OCI-LY1 (cell line): ENCODE results near the gene BABAM2.

Experiments used
- H2AFZ ChIP-seq: fragments of 200-600 bp; sonication (generic), shearing (Covaris generic); 2 replicates; pipeline ENCODE4 v1.6.0; 2014; ENCODE audit warnings: antibody characterized with exemption, mild to moderate bottlenecking, low read length
- H3F3A ChIP-seq: fragments of 200-600 bp; sonication (generic), shearing (Covaris generic); 2 replicates; pipeline ENCODE4 v1.6.0; 2014; ENCODE audit warnings: mild to moderate bottlenecking, antibody characterized with exemption, low read length, moderate library complexity; ENCODE audit not compliant: insufficient read depth
- H3K27ac ChIP-seq: fragments of 200-600 bp; sonication (generic); 2 replicates; pipeline ENCODE4 v1.5.1; 2014; ENCODE audit warnings: low read length, mixed run types, mild to moderate bottlenecking, low read depth; ENCODE audit not compliant: poor library complexity, severe bottlenecking
- H3K27me3 ChIP-seq: fragments of 200-600 bp; sonication (generic); 2 replicates; pipeline ENCODE4 v1.6.0; 2014; ENCODE audit warnings: antibody characterized with exemption, mild to moderate bottlenecking, low read length, moderate library complexity; ENCODE audit not compliant: insufficient read depth
- H3K36me3 ChIP-seq: fragments of 200-600 bp; sonication (generic); 2 replicates; pipeline ENCODE4 v1.6.1; 2014; ENCODE audit warnings: mild to moderate bottlenecking, antibody characterized with exemption, low read length, moderate library complexity, mixed read lengths; ENCODE audit not compliant: insufficient read depth
- H3K4me1 ChIP-seq: fragments of 200-600 bp; sonication (generic); 2 replicates; pipeline ENCODE4 v1.5.1; 2014; ENCODE audit warnings: mild to moderate bottlenecking, low read length, moderate library complexity; ENCODE audit not compliant: insufficient read depth, severe bottlenecking
- H3K4me2 ChIP-seq: fragments of 200-600 bp; sonication (generic), shearing (Covaris generic); 2 replicates; pipeline ENCODE4 v1.6.1; 2014; ENCODE audit warnings: low read length
- H3K4me3 ChIP-seq: fragments of 200-600 bp; sonication (generic); 2 replicates; pipeline ENCODE4 v1.5.1; 2014; ENCODE audit warnings: low read length, low read depth, mild to moderate bottlenecking, mixed read lengths; ENCODE audit not compliant: poor library complexity, severe bottlenecking
- H3K79me2 ChIP-seq: fragments of 200-600 bp; shearing (Covaris generic); 2 replicates; pipeline ENCODE4 v1.6.1; 2016; ENCODE audit warnings: mixed run types, low read length, mixed read lengths; ENCODE audit not compliant: insufficient read depth
- H3K9ac ChIP-seq: fragments of 200-600 bp; sonication (generic), shearing (Covaris generic); 2 replicates; pipeline ENCODE4 v1.6.1; 2014; ENCODE audit warnings: mild to moderate bottlenecking, low read length, mixed read lengths
- H3K9me2 ChIP-seq: fragments of 200-600 bp; sonication (generic), shearing (Covaris generic); 2 replicates; pipeline ENCODE4 v1.6.1; 2014; ENCODE audit warnings: low read depth, mild to moderate bottlenecking, low read length, mixed read lengths
- H3K9me3 ChIP-seq: fragments of 200-600 bp; shearing (Covaris generic); 2 replicates; pipeline ENCODE4 v1.6.1; 2014; ENCODE audit warnings: low read length, mixed read lengths
- H4K20me1 ChIP-seq: fragments of 200-600 bp; sonication (generic), shearing (Covaris generic); 2 replicates; pipeline ENCODE4 v1.6.0; 2016; ENCODE audit warnings: mild to moderate bottlenecking, low read length; ENCODE audit not compliant: insufficient read depth
- CTCF ChIP-seq: fragments of 200-600 bp; sonication (generic), shearing (Covaris generic); IDR thresholded peaks from 2 replicates; pipeline ENCODE4 v1.5.1; 2017; ENCODE audit warnings: mild to moderate bottlenecking, antibody characterized with exemption, low read length, moderate library complexity, mixed read lengths
- EZH2 ChIP-seq: fragments of 200-600 bp; sonication (generic), shearing (Covaris generic); IDR thresholded peaks from 2 replicates; pipeline ENCODE4 v1.8.0; 2017; ENCODE audit warnings: borderline replicate concordance, mixed run types, mild to moderate bottlenecking, antibody characterized with exemption, low read length, moderate library complexity, mixed read lengths

The BABAM2 gene

GRCh38 chr2:27891673-27892105, 1.2 kb downstream of the BABAM2 start:
- no peaks in the 10 kb centered on the region for H3K9me2 ChIP-seq
- H3K27me3 ChIP-seq, result no peaks in the 10 kb centered on the region
- H3K4me2 ChIP-seq, result peak overlapping the region; percentile 90
- TF ChIP-seq CTCF (no peak), EZH2 (no peak)
- H3K36me3 ChIP-seq, result peaks cover 21% of the 10 kb centered on the region
- peak overlapping the region; percentile 88 for H3K9ac ChIP-seq
- H3K79me2 ChIP-seq, result no peaks in the 10 kb centered on the region
- peak overlapping the region; percentile 92 for H3K4me3 ChIP-seq
- peaks cover 9% of the 10 kb centered on the region; the same call in 1 of the 2 replicates for H3F3A ChIP-seq
- peaks cover 42% of the 10 kb centered on the region for H3K4me1 ChIP-seq
- peak overlapping the region; percentile 83 for H3K27ac ChIP-seq
- H2AFZ ChIP-seq, result no peak overlapping the region
- no peaks in the 10 kb centered on the region for H4K20me1 ChIP-seq
- H3K9me3 ChIP-seq, result no peaks in the 10 kb centered on the region

- TF ChIP-seq EZH2, result no peak
- no peak for TF ChIP-seq CTCF
- peak overlapping the region; percentile 90; the same call in 1 of the 2 replicates for H3K4me2 ChIP-seq
- H3K9me3 ChIP-seq, result no peaks in the 10 kb centered on the region
These were observed 2.5 kb downstream of the BABAM2 start for GRCh38 chr2:27893006-27893405.

GRCh38 chr2:27897717-27898116, 7.2 kb downstream of the BABAM2 start:
- Histone ChIP-seq H3K4me2 (no peak overlapping the region), H3K79me2 (no peaks in the 10 kb centered on the region), H3K36me3 (peaks cover 33% of the 10 kb centered on the region), H3K4me1 (peaks cover 4% of the 10 kb centered on the region), H3K9me2 (no peaks in the 10 kb centered on the region), H3F3A (0 out of 2 replicates have a peak, but pooled peaks cover 2% of the 10 kb centered on the region), H3K9ac (no peak overlapping the region), H3K27ac (no peak overlapping the region), H3K4me3 (no peak overlapping the region), H2AFZ (no peak overlapping the region), H3K27me3 (no peaks in the 10 kb centered on the region), H3K9me3 (no peaks in the 10 kb centered on the region), H4K20me1 (no peaks in the 10 kb centered on the region)
- no peak for TF ChIP-seq CTCF
- no peak for TF ChIP-seq EZH2

More at GRCh38 chr2:27893006-27893405, 2.5 kb downstream of the BABAM2 start:
- Histone ChIP-seq H3K4me3 (no peak overlapping the region), H3F3A (peaks cover 9% of the 10 kb centered on the region; the same call in 1 of the 2 replicates), H3K9ac (no peak overlapping the region), H3K27me3 (no peaks in the 10 kb centered on the region), H3K4me1 (peaks cover 38% of the 10 kb centered on the region), H3K27ac (no peak overlapping the region), H3K79me2 (no peaks in the 10 kb centered on the region), H4K20me1 (no peaks in the 10 kb centered on the region), H2AFZ (no peak overlapping the region), H3K36me3 (peaks cover 30% of the 10 kb centered on the region), H3K9me2 (no peaks in the 10 kb centered on the region)
